Cortex of kidney (tissue), 1 donor: ENCODE results near the gene PRSS2.

ENCODE experiments used
- DNase-seq: peaks from one replicate; lab custom pipeline; 2025; lab: John Stamatoyannopoulos, UW

PRSS2 gene

DNA sequence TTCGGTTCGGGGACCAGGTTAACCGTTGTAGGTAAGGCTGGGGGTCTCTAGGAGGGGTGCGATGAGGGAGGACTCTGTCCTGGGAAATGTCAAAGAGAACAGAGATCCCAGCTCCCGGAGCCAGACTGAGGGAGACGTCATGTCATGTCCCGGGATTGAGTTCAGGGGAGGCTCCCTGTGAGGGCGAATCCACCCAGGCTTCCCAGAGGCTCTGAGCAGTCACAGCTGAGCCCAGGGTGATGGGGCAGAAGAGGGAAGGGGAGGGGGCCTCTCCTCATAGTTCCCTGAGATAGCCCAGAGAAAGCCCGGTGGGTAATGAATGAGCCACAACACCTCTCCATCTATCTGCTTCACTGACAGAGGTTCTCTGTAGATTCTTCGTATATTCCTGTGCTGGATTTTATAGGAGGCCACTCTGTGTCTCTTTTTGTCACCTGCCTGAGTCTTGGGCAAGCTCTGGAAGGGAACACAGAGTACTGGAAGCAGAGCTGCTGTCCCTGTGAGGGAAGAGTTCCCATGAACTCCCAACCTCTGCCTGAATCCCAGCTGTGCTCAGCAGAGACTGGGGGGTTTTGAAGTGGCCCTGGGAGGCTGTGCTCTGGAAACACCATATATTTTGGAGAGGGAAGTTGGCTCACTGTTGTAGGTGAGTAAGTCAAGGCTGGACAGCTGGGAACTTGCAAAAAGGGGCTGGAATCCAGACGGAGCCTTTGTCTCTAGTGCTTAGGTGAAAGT is 16.4 kb downstream of the PRSS2 start:
- DNase-seq, result no peak

DNA sequence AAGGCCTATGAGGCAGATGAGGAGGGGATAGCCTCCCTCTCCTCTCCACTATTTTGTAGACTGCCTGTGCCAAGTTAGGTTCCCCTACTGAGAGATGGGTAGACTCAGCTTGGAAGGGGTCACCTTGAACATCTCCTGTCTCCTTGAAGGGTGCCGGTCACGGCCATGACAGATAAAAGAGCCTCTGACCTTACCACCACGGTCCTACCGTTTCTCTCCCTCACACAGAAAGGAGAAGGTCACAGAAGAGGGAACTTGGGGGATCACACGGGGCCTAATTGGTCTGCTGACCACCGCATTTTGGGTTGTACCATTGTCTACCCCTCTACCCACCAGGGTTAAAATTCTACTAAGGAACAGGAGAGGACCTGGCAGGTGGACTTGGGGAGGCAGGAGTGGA is 17.0 kb downstream of the PRSS2 start:
- no peak for DNase-seq

DNA sequence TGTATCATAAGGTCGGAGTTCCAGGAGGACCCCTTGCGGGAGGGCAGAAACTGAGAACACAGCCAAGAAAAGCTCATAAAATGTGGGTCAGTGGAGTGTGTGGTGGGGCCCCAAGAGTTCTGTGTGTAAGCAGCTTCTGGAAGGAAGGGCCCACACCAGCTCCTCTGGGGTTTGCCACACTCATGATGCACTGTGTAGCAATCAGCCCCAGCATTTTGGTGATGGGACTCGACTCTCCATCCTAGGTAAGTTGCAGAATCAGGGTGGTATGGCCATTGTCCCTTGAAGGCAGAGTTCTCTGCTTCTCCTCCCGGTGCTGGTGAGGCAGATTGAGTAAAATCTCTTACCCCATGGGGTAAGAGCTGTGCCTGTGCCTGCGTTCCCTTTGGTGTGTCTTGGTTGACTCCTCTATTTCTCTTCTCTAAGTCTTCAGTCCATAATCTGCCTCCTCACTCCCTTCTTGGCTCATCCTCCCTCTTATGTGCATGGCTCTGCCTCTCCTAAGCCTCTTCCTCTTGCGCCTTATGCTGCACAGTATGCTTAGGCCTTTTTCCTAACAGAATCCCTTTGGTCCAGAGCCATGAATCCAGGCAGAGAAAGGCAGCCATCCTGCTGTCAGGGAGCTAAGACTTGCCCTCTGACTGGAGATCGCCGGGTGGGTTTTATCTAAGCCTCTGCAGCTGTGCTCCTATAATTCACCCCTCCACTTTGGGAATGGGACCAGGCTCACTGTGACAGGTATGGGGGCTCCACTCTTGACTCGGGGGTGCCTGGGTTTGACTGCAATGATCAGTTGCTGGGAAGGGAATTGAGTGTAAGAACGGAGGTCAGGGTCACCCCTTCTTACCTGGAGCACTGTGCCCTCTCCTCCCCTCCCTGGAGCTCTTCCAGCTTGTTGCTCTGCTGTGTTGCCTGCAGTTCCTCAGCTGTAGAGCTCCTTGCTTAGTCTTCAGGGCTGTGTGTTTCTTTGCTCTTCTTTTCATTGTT is 17.8 kb downstream of the PRSS2 start:
- no peak for DNase-seq

DNA sequence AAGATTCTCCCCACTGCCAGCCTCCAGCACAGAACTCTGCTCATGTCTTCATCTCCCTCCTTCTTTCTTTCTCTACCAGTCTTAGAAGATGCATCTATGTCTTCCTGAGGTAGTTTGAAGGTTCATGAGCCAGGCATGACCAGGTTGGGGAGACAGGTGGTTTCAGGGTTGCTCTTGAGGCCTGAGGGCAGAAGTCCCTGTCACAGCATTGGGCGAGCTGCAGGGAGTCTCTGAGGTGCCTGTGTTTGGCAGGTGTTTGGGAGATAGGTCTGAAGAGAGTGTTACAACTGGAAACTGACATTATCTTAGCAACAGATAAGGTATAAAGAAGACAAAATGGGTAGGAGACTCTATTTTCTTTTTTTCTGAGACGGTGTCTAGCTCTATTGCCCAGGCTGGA is 18.7 kb downstream of the PRSS2 start:
- DNase-seq, result no peak

DNA sequence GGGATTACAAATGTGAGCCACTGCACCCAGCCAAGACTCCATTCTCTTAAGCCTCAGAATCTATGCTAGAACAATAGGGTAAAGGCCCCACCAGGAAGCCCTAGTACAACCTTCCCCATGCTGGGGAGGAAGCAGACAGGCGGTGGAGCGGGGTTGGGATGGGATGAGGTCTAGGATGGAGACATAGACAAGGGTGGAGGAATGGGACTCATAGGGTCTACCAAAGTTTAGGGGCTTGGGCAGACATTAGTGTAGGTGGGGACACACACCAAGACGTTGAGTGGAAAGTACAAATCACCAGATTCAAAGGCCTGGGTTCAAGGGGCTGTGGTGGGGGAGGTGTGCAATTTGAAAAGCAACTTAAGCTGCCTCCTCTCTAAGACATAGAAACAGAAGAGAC is 19.3 kb downstream of the PRSS2 start:
- no peak for DNase-seq

DNA sequence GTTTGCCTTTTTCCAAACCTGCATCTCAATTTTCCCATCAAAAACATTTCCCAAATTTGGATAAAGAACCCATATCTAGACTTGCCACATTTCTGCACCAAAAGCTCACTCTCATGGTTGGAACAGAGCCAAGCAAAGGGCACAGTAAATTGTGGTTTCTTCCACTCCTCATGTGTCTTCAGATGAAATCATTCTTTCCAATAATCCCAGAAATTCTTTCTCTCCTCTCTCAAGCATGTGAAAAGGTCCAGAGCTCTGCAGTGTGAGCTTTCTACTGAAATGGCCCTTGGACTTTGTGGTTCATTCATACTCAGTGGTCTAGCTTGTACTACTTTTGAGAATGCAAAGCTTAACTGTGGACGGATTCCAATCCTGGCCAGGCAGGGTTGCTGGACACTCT is 19.8 kb downstream of the PRSS2 start:
- DNase-seq, result no peak

DNA sequence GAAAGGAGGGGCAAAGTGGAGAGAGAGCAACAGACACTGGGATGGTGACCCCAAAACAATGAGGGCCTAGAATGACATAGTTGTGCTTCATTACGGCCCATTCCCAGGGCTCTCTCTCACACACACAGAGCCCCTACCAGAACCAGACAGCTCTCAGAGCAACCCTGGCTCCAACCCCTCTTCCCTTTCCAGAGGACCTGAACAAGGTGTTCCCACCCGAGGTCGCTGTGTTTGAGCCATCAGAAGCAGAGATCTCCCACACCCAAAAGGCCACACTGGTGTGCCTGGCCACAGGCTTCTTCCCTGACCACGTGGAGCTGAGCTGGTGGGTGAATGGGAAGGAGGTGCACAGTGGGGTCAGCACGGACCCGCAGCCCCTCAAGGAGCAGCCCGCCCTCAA is 20.7 kb downstream of the PRSS2 start:
- DNase-seq, result no peak

DNA sequence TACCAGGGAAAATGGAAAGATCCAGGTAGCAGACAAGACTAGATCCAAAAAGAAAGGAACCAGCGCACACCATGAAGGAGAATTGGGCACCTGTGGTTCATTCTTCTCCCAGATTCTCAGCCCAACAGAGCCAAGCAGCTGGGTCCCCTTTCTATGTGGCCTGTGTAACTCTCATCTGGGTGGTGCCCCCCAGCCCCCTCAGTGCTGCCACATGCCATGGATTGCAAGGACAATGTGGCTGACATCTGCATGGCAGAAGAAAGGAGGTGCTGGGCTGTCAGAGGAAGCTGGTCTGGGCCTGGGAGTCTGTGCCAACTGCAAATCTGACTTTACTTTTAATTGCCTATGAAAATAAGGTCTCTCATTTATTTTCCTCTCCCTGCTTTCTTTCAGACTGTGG is 21.4 kb downstream of the PRSS2 start:
- DNase-seq, result no peak

DNA sequence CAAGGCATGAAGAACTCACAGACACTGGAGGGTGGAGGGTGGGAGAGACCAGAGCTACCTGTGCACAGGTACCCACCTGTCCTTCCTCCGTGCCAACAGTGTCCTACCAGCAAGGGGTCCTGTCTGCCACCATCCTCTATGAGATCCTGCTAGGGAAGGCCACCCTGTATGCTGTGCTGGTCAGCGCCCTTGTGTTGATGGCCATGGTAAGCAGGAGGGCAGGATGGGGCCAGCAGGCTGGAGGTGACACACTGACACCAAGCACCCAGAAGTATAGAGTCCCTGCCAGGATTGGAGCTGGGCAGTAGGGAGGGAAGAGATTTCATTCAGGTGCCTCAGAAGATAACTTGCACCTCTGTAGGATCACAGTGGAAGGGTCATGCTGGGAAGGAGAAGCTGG is 21.8 kb downstream of the PRSS2 start:
- DNase-seq, result no peak

DNA sequence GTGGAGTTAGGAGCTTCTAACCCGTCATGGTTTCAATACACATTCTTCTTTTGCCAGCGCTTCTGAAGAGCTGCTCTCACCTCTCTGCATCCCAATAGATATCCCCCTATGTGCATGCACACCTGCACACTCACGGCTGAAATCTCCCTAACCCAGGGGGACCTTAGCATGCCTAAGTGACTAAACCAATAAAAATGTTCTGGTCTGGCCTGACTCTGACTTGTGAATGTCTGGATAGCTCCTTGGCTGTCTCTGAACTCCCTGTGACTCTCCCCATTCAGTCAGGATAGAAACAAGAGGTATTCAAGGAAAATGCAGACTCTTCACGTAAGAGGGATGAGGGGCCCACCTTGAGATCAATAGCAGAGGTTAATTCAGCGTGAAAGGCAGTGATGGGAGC is 22.4 kb downstream of the PRSS2 start:
- no peak for DNase-seq

DNA sequence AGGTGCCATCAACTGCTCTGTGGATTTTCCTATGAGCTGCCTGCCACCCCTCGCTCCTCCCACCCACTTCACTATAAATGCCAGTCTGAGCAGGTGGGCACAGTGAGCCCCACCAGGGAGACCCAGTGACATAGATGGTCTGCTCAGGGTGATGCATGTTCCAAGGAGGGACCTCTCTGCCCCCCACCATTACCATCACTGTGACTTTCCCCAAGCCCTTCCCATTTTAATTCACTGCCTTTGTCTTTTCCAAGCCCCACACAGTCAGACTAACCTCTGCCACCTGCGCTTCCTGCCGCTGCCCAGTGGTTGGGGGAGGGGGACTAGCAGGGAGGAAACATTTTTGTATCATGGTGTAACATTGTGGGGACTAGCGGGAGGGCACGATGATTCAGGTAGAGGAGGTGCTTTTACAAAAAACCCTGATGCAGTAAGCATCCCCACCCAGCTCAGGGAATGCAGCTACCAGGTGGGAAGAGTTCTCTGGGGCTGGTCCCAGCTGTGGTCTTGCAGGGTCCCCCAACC is 24.6 kb downstream of the PRSS2 start:
- DNase-seq, result no peak

DNA sequence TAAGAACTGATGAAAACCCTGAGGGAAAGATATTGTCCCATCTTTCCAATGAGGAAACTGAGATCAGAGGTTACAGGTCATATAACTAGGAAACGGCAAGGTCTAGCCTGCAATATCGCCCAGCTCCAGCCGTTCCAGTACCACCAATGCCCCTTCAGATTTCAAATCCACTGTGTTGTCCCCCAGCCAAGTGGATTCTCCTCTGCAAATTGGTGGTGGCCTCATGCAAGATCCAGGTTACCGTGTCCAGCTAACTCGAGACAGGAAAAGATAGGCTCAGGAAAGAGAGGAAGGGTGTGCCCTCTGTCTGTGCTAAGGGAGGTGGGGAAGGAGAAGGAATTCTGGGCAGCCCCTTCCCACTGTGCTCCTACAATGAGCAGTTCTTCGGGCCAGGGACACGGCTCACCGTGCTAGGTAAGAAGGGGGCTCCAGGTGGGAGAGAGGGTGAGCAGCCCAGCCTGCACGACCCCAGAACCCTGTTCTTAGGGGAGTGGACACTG is 25.3 kb downstream of the PRSS2 start:
- DNase-seq, result no peak

DNA sequence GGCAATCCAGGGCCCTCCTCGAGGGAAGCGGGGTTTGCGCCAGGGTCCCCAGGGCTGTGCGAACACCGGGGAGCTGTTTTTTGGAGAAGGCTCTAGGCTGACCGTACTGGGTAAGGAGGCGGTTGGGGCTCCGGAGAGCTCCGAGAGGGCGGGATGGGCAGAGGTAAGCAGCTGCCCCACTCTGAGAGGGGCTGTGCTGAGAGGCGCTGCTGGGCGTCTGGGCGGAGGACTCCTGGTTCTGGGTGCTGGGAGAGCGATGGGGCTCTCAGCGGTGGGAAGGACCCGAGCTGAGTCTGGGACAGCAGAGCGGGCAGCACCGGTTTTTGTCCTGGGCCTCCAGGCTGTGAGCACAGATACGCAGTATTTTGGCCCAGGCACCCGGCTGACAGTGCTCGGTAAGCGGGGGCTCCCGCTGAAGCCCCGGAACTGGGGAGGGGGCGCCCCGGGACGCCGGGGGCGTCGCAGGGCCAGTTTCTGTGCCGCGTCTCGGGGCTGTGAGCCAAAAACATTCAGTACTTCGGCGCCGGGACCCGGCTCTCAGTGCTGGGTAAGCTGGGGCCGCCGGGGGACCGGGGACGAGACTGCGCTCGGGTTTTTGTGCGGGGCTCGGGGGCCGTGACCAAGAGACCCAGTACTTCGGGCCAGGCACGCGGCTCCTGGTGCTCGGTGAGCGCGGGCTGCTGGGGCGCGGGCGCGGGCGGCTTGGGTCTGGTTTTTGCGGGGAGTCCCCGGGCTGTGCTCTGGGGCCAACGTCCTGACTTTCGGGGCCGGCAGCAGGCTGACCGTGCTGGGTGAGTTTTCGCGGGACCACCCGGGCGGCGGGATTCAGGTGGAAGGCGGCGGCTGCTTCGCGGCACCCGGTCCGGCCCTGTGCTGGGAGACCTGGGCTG is 26.0 kb downstream of the PRSS2 start:
- DNase-seq, result no peak

DNA sequence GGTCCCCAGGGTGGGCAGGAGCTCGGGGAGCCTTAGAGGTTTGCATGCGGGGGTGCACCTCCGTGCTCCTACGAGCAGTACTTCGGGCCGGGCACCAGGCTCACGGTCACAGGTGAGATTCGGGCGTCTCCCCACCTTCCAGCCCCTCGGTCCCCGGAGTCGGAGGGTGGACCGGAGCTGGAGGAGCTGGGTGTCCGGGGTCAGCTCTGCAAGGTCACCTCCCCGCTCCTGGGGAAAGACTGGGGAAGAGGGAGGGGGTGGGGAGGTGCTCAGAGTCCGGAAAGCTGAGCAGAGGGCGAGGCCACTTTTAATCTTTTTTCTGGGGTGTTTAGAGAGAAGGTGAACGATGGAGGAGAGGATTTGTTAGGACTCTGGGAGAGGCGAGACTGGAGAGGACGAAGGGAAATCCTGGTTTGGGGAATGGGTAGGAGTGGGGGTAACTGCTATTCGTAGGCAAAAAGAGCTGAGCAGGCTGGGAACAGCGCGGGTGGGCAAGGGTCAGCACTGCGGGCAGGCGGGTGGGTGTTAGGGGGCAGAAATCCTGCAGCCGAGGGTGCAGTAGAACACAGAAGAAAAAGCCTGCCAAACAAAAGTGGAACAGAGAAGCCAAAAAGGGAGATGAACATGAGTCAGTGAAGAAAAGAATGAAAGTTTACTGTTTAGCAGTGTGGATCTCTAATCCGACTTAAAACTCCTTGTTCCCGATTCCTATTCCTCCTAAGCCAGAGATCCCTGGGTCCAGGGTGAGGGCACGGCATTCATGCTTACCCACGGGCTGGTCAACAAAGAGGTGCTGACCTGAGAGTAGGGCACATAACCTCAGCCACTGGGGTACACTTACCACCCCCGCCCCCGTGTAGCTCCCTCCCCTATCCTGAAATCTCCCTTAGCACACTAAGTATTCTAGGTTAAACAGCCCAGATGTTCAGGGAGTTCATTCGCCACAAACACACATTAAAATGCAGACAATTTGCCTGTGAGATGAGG is 26.9 kb downstream of the PRSS2 start:
- DNase-seq, result no peak

DNA sequence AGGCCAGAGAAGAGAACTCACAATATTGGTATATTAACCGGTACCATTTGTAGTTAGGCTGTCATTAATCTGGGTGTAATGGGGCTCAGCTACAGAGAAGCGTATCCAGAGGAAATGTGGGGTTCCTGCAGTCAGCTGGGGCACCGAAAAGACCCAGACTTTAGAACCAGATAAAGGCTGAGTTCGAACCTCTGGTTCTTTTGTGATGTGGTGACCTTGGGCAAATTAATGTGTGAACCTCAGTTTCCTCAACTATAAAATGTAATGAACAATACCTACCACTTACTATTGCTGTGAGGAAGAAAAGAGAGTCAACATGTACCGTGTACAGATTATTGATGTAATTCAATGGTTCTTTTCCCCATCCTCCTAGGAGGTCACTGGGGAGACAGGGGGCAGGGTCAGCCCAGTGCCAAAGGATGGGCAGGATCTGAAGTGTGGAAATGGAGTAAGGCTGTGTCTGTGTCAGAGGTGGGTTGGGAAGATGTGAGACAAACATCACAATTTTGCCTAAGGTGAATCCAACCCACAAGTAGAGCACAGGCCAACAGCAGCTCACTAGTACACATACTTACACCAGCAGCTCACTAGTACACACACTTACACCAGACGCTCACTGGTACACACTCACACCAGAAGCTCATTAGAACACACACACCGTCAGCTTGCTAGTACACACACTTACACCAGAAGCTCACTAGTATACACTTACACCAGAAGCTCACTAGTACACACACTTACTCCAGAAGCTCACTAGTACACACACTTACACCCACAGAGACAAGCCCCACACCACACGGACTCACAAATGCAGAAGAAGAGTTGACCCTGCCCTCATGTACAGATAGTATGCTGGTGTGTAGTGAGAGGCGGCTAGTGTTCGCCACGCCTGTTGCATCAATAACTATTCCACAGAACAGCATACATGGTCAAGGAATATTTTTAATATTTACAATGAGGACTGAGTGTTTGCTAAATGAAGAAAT is 28.0 kb downstream of the PRSS2 start:
- DNase-seq, result no peak

DNA sequence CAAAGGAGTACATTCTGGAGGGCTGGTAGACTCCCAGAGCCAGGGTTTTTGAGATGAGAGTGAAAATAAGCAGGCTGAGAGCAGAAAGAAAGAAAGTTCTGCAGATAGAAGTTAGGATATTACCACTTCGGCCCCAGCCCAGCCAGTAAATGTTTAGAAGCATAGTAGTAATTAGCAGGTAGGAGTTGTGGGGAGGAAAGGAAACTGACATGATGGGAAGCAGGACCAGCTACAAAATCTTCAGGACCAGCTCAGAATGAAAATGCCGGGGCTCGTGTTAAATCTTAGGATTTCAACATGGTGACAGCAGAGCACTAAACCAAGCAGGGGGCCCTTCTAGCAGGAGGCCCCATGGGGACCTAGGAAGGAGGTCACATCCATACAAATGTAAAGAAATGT is 28.7 kb downstream of the PRSS2 start:
- no peak for DNase-seq

DNA sequence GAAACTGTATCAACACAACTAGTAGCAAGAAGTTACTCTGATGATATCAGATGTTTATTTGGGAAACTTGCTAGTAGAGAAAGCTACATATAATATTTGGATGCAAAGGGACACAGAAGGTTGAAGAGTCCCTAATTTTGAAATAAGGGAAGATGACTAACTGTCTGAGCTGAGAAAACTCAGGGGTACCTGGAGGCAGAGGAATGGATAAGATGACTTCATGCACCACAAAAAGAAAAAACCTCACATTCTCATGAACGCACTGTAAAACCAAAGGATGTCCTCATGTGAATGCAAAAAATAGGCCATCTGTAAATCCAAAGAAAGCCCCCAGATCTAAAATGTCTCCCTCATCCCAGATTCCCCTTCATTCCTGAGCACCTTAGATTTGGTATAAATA is 29.3 kb downstream of the PRSS2 start:
- DNase-seq, result no peak

DNA sequence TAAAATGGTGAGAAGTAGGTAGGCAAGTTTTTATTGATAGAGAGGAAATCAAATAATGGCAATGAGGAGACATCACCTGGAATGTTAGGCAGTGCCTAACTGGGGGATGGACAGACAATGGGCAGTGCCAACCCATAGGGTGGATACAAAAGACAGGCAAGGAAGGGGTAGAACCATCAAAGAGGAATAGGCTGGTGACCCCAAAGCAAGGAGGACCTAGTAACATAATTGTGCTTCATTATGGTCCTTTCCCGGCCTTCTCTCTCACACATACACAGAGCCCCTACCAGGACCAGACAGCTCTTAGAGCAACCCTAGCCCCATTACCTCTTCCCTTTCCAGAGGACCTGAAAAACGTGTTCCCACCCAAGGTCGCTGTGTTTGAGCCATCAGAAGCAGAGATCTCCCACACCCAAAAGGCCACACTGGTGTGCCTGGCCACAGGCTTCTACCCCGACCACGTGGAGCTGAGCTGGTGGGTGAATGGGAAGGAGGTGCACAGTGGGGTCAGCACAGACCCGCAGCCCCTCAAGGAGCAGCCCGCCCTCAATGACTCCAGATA is 30.0 kb downstream of the PRSS2 start:
- DNase-seq, result no peak
